IPS-20b (cell line): ENCODE data around the gene LMCD1.
"Not testable (repeated sequence)": the region's sequence is repeated elsewhere in the genome, so short reads cannot be mapped to it uniquely, and the experiment has no call there.

Experiments
- H3K27ac ChIP-seq: one replicate; pipeline ENCODE4 v1.5.1; 2013; ENCODE audit warnings: low read length
- H3K27me3 ChIP-seq: 2 replicates; pipeline ENCODE4 v1.6.1; 2013; ENCODE audit warnings: mild to moderate bottlenecking, low read length, inconsistent platforms; ENCODE audit not compliant: insufficient read depth
- H3K36me3 ChIP-seq: 2 replicates; pipeline ENCODE4 v1.6.1; 2013; ENCODE audit warnings: low read depth, mild to moderate bottlenecking, inconsistent platforms, low read length, moderate library complexity; ENCODE audit not compliant: insufficient read depth
- H3K4me1 ChIP-seq: 2 replicates; pipeline ENCODE4 v1.6.1; 2013; ENCODE audit warnings: mild to moderate bottlenecking, control low read depth, inconsistent platforms, low read length, moderate library complexity; ENCODE audit not compliant: insufficient read depth
- H3K4me3 ChIP-seq: 2 replicates; pipeline ENCODE4 v1.5.1; 2013; ENCODE audit warnings: mild to moderate bottlenecking, low read length, inconsistent platforms
- H3K9ac ChIP-seq: 2 replicates; pipeline ENCODE4 v1.6.1; 2013; ENCODE audit warnings: low read depth, mild to moderate bottlenecking, inconsistent platforms, low read length, moderate library complexity
- H3K9me3 ChIP-seq: 2 replicates; pipeline ENCODE4 v1.6.1; 2013; ENCODE audit warnings: mild to moderate bottlenecking, low read depth, low read length, inconsistent platforms; ENCODE audit not compliant: insufficient read depth

LMCD1 gene

GRCh38 chr3:8573342-8573926 is 71.8 kb downstream of the LMCD1 start:
- Histone ChIP-seq H3K9ac (no peak overlapping the region), H3K9me3 (no peaks in the 10 kb centered on the region), H3K27me3 (no peaks in the 10 kb centered on the region), H3K4me3 (no peak overlapping the region), H3K4me1 (no peaks in the 10 kb centered on the region), H3K36me3 (peaks cover 23% of the 10 kb centered on the region), H3K27ac (no peak overlapping the region)

- Histone ChIP-seq H3K36me3 (peaks cover 16% of the 10 kb centered on the region), H3K4me1 (no peaks in the 10 kb centered on the region), H3K4me3 (no peak overlapping the region), H3K27me3 (no peaks in the 10 kb centered on the region), H3K9ac (no peak overlapping the region), H3K27ac (no peak overlapping the region), H3K9me3 (no peaks in the 10 kb centered on the region)
Measured at GRCh38 chr3:8574040-8574669, 72.5 kb downstream of the LMCD1 start.

- Histone ChIP-seq H3K9me3 (no peaks in the 10 kb centered on the region), H3K27ac (no peak overlapping the region), H3K4me1 (no peaks in the 10 kb centered on the region), H3K9ac (no peak overlapping the region), H3K27me3 (no peaks in the 10 kb centered on the region), H3K36me3 (peaks cover 10% of the 10 kb centered on the region), H3K4me3 (no peak overlapping the region)
Measured at GRCh38 chr3:8574670-8575322, 73.2 kb downstream of the LMCD1 start.

GRCh38 chr3:8575364-8576104 is 73.9 kb downstream of the LMCD1 start:
- Histone ChIP-seq H3K9me3 (no peaks in the 10 kb centered on the region), H3K27me3 (no peaks in the 10 kb centered on the region), H3K36me3 (peaks cover 10% of the 10 kb centered on the region), H3K4me1 (no peaks in the 10 kb centered on the region), H3K9ac (no peak overlapping the region), H3K27ac (no peak overlapping the region), H3K4me3 (no peak overlapping the region)

- H3K9me3 ChIP-seq, result no peaks in the 10 kb centered on the region
- H3K27me3 ChIP-seq, result no peaks in the 10 kb centered on the region
- no peaks in the 10 kb centered on the region for H3K4me1 ChIP-seq
- no peak overlapping the region for H3K27ac ChIP-seq
- peaks cover 10% of the 10 kb centered on the region for H3K36me3 ChIP-seq
- no peak overlapping the region for H3K9ac ChIP-seq
- no peak overlapping the region for H3K4me3 ChIP-seq
Measured at GRCh38 chr3:8576436-8576835, 74.8 kb downstream of the LMCD1 start.

- H3K9me3 ChIP-seq, result no peaks in the 10 kb centered on the region
- no peak overlapping the region for H3K27ac ChIP-seq
- no peaks in the 10 kb centered on the region for H3K4me1 ChIP-seq
- no peaks in the 10 kb centered on the region for H3K27me3 ChIP-seq
- no peak overlapping the region for H3K9ac ChIP-seq
- H3K36me3 ChIP-seq, result peaks cover 7% of the 10 kb centered on the region
- H3K4me3 ChIP-seq, result no peak overlapping the region
Measured at GRCh38 chr3:8576841-8577571, 75.4 kb downstream of the LMCD1 start.

GRCh38 chr3:8578282-8578681 is 76.7 kb downstream of the LMCD1 start:
- no peaks in the 10 kb centered on the region for H3K27me3 ChIP-seq
- H3K36me3 ChIP-seq, result peaks cover 4% of the 10 kb centered on the region; the same call in 1 of the 2 replicates
- H3K4me3 ChIP-seq, result no peak overlapping the region
- H3K9ac ChIP-seq, result no peak overlapping the region
- no peak overlapping the region for H3K27ac ChIP-seq
- H3K4me1 ChIP-seq, result no peaks in the 10 kb centered on the region
- no peaks in the 10 kb centered on the region for H3K9me3 ChIP-seq

GRCh38 chr3:8579096-8579495 is 77.5 kb downstream of the LMCD1 start:
- Histone ChIP-seq H3K4me3 (no peak overlapping the region), H3K27ac (no peak overlapping the region), H3K36me3 (peaks cover 4% of the 10 kb centered on the region; the same call in 1 of the 2 replicates), H3K27me3 (no peaks in the 10 kb centered on the region), H3K4me1 (no peaks in the 10 kb centered on the region), H3K9ac (no peak overlapping the region), H3K9me3 (no peaks in the 10 kb centered on the region)

GRCh38 chr3:8579943-8580342 is 78.3 kb downstream of the LMCD1 start:
- H3K4me3 ChIP-seq, result no peak overlapping the region
- no peaks in the 10 kb centered on the region for H3K27me3 ChIP-seq
- no peak overlapping the region for H3K27ac ChIP-seq
- no peak overlapping the region for H3K9ac ChIP-seq
- H3K4me1 ChIP-seq, result no peaks in the 10 kb centered on the region
- H3K36me3 ChIP-seq, result peaks cover 3% of the 10 kb centered on the region; the same call in 1 of the 2 replicates
- no peaks in the 10 kb centered on the region for H3K9me3 ChIP-seq

GRCh38 chr3:8580434-8580833 is 78.8 kb downstream of the LMCD1 start:
- H3K9ac ChIP-seq, H3K27me3 ChIP-seq, H3K4me3 ChIP-seq, H3K27ac ChIP-seq, H3K4me1 ChIP-seq, H3K36me3 ChIP-seq, H3K9me3 ChIP-seq: not testable (repeated sequence)

GRCh38 chr3:8581373-8581772 is 79.8 kb downstream of the LMCD1 start:
- Histone ChIP-seq H3K27me3 (no peaks in the 10 kb centered on the region), H3K36me3 (no peaks in the 10 kb centered on the region), H3K9ac (no peak overlapping the region), H3K4me3 (no peak overlapping the region), H3K9me3 (no peaks in the 10 kb centered on the region), H3K27ac (no peak overlapping the region), H3K4me1 (no peaks in the 10 kb centered on the region)
